ENCODE measurements around the gene PCYOX1L. TPM values are rescaled to one million over a fixed set of nuclear protein-coding genes. Genes with fewer than 3 reads are reported as not detected.

PCYOX1L gene
- total and polyA plus RNA-seq, 2 experiments from 2014 or later: 6.7 to 14.7 TPM

GRCh38 chr5:149360272-149360671 lies 2.4 kb downstream of the PCYOX1L start:
- DNase-seq (ENCODE audit: low spot score) (no peak), ATAC-seq (no peak)
- no peak for TF ChIP-seq JUNB (IDR thresholded peaks at IDR 0.05; ENCODE audit: unreplicated experiment)
- H2AFZ ChIP-seq: no peak overlapping the region
- Mint-ChIP-seq H3K27ac (no peak overlapping the region), H3K9me3 (no peaks in the 10 kb centered on the region), H3K4me3 (no peak overlapping the region), H3K36me3 (ENCODE audit: low read depth) (peaks cover 10% of the 10 kb centered on the region), H3K4me1 (peaks cover 9% of the 10 kb centered on the region), H3K27me3 (ENCODE audit: insufficient read depth, low read depth, poor library complexity) (peaks cover 4% of the 10 kb centered on the region)
- H3K27me3 ChIP-seq (ENCODE audit: insufficient read depth): no peaks in the 10 kb centered on the region
- H3K79me2 ChIP-seq (replicated peaks; ENCODE audit: insufficient read depth): peaks cover 15% of the 10 kb centered on the region; the same call in 1 of the 2 replicates
- H3K4me2 ChIP-seq: no peak overlapping the region
- H3F3A ChIP-seq (replicated peaks; ENCODE audit: low read depth): no peaks in the 10 kb centered on the region
- H3K9me2 ChIP-seq (ENCODE audit: insufficient read depth): no peaks in the 10 kb centered on the region
- no peak overlapping the region for H3K4me3 ChIP-seq
- no peak overlapping the region for H3K27ac ChIP-seq (ENCODE audit: low read depth)
- H3K36me3 ChIP-seq (ENCODE audit: insufficient read depth): no peaks in the 10 kb centered on the region
- H3K4me1 ChIP-seq (ENCODE audit: insufficient read depth): peaks cover 12% of the 10 kb centered on the region
- H4K20me1 ChIP-seq (replicated peaks; ENCODE audit: insufficient read depth): no peaks in the 10 kb centered on the region; the same call in 1 of the 2 replicates

DNA sequence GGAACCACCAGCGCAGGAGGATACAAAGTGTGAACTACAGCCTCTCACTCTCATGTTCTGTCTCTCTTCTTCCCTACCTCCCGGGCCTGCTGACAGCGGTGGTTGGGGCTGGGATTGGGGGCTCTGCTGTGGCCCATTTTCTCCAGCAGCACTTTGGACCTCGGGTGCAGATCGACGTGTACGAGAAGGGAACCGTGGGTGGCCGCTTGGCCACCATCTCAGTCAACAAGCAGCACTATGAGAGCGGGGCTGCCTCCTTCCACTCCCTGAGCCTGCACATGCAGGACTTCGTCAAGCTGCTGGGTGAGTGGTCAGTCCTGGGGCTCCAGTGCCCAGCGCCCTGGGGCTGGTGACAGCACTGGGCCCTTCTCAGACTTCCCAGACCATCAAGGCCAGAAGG lies 4.7 kb downstream of the PCYOX1L start:
- Mint-ChIP-seq H3K4me1 (peaks cover 16% of the 10 kb centered on the region), H3K4me3 (no peak overlapping the region), H3K9me3 (no peaks in the 10 kb centered on the region), H3K36me3 (ENCODE audit: low read depth) (no peaks in the 10 kb centered on the region; the same call in 2 of the 3 replicates), H3K27ac (no peak overlapping the region), H3K27me3 (ENCODE audit: insufficient read depth, low read depth, poor library complexity) (peaks cover 9% of the 10 kb centered on the region)
- Histone ChIP-seq H3K4me1 (ENCODE audit: insufficient read depth) (peaks cover 7% of the 10 kb centered on the region), H3K79me2 (replicated peaks; ENCODE audit: insufficient read depth) (peaks cover 9% of the 10 kb centered on the region; the same call in 1 of the 2 replicates), H3K36me3 (ENCODE audit: insufficient read depth) (no peaks in the 10 kb centered on the region), H2AFZ (no peak overlapping the region), H3K4me2 (no peak overlapping the region), H3K9me2 (ENCODE audit: insufficient read depth) (no peaks in the 10 kb centered on the region), H3K27me3 (ENCODE audit: insufficient read depth) (no peaks in the 10 kb centered on the region), H4K20me1 (replicated peaks; ENCODE audit: insufficient read depth) (no peaks in the 10 kb centered on the region), H3K4me3 (no peak overlapping the region), H3F3A (replicated peaks; ENCODE audit: low read depth) (no peaks in the 10 kb centered on the region), H3K27ac (ENCODE audit: low read depth) (no peak overlapping the region)
- no peak for ATAC-seq
- no peak for DNase-seq (ENCODE audit: low spot score)
- TF ChIP-seq JUNB (IDR thresholded peaks at IDR 0.05; ENCODE audit: unreplicated experiment): no peak
- TF ChIP-seq ETS1 (IDR thresholded peaks at IDR 0.05): no peak
- no peak for TF ChIP-seq EZH2 (IDR thresholded peaks at IDR 0.05; ENCODE audit: low read depth, unreplicated experiment)
- no peak for TF ChIP-seq ZNF331 (CRISPR knock-in tag; IDR thresholded peaks at IDR 0.05; ENCODE audit: low read depth)
- TF ChIP-seq, protein P1, sequence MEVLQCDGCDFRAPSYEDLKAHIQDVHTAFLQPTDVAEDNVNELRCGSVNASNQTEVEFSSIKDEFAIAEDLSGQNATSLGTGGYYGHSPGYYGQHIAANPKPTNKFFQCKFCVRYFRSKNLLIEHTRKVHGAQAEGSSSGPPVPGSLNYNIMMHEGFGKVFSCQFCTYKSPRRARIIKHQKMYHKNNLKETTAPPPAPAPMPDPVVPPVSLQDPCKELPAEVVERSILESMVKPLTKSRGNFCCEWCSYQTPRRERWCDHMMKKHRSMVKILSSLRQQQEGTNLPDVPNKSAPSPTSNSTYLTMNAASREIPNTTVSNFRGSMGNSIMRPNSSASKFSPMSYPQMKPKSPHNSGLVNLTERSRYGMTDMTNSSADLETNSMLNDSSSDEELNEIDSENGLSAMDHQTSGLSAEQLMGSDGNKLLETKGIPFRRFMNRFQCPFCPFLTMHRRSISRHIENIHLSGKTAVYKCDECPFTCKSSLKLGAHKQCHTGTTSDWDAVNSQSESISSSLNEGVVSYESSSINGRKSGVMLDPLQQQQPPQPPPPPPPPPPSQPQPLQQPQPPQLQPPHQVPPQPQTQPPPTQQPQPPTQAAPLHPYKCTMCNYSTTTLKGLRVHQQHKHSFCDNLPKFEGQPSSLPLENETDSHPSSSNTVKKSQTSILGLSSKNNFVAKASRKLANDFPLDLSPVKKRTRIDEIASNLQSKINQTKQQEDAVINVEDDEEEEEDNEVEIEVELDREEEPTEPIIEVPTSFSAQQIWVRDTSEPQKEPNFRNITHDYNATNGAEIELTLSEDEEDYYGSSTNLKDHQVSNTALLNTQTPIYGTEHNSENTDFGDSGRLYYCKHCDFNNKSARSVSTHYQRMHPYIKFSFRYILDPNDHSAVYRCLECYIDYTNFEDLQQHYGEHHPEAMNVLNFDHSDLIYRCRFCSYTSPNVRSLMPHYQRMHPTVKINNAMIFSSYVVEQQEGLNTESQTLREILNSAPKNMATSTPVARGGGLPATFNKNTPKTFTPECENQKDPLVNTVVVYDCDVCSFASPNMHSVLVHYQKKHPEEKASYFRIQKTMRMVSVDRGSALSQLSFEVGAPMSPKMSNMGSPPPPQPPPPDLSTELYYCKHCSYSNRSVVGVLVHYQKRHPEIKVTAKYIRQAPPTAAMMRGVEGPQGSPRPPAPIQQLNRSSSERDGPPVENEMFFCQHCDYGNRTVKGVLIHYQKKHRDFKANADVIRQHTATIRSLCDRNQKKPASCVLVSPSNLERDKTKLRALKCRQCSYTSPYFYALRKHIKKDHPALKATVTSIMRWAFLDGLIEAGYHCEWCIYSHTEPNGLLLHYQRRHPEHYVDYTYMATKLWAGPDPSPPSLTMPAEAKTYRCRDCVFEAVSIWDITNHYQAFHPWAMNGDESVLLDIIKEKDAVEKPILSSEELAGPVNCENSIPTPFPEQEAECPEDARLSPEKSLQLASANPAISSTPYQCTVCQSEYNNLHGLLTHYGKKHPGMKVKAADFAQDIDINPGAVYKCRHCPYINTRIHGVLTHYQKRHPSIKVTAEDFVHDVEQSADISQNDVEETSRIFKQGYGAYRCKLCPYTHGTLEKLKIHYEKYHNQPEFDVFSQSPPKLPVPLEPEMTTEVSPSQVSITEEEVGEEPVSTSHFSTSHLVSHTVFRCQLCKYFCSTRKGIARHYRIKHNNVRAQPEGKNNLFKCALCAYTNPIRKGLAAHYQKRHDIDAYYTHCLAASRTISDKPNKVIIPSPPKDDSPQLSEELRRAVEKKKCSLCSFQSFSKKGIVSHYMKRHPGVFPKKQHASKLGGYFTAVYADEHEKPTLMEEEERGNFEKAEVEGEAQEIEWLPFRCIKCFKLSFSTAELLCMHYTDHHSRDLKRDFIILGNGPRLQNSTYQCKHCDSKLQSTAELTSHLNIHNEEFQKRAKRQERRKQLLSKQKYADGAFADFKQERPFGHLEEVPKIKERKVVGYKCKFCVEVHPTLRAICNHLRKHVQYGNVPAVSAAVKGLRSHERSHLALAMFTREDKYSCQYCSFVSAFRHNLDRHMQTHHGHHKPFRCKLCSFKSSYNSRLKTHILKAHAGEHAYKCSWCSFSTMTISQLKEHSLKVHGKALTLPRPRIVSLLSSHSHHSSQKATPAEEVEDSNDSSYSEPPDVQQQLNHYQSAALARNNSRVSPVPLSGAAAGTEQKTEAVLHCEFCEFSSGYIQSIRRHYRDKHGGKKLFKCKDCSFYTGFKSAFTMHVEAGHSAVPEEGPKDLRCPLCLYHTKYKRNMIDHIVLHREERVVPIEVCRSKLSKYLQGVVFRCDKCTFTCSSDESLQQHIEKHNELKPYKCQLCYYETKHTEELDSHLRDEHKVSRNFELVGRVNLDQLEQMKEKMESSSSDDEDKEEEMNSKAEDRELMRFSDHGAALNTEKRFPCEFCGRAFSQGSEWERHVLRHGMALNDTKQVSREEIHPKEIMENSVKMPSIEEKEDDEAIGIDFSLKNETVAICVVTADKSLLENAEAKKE (CRISPR knock-in tag; IDR thresholded peaks at IDR 0.05): no peak
- TF ChIP-seq, protein P2, sequence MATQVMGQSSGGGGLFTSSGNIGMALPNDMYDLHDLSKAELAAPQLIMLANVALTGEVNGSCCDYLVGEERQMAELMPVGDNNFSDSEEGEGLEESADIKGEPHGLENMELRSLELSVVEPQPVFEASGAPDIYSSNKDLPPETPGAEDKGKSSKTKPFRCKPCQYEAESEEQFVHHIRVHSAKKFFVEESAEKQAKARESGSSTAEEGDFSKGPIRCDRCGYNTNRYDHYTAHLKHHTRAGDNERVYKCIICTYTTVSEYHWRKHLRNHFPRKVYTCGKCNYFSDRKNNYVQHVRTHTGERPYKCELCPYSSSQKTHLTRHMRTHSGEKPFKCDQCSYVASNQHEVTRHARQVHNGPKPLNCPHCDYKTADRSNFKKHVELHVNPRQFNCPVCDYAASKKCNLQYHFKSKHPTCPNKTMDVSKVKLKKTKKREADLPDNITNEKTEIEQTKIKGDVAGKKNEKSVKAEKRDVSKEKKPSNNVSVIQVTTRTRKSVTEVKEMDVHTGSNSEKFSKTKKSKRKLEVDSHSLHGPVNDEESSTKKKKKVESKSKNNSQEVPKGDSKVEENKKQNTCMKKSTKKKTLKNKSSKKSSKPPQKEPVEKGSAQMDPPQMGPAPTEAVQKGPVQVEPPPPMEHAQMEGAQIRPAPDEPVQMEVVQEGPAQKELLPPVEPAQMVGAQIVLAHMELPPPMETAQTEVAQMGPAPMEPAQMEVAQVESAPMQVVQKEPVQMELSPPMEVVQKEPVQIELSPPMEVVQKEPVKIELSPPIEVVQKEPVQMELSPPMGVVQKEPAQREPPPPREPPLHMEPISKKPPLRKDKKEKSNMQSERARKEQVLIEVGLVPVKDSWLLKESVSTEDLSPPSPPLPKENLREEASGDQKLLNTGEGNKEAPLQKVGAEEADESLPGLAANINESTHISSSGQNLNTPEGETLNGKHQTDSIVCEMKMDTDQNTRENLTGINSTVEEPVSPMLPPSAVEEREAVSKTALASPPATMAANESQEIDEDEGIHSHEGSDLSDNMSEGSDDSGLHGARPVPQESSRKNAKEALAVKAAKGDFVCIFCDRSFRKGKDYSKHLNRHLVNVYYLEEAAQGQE (IDR thresholded peaks at IDR 0.05; ENCODE audit: unreplicated experiment): no peak
- TF ChIP-seq CTCF (conservative IDR thresholded peaks at IDR 0.05; ENCODE audit: low read depth in 2 of 2): no peak
- no peak for TF ChIP-seq NANOG (IDR thresholded peaks at IDR 0.05; ENCODE audit: borderline replicate concordance)
- TF ChIP-seq CREB1 (CRISPR knock-in tag; IDR thresholded peaks at IDR 0.05; ENCODE audit: low read depth): no peak

Measured in GM23338 (cell line).